Astrocyte (in vitro differentiated cells and primary cell): ENCODE results near the gene ZNF438. TPM values are rescaled to one million over a fixed set of nuclear protein-coding genes. Genes with fewer than 3 reads are reported as not detected.
A peak's percentile ranks its signal among the peaks of the same experiment; 100 is the strongest.

Source experiments
- DNase-seq: peaks from one replicate; pipeline ENCODE4 v3.0.0-alpha.2; 2010; ENCODE audit warnings: low read depth
- FAIRE-seq: peaks from 2 replicates; lab custom pipeline; 2011; peaks lifted over from hg19 to GRCh38; lab: Jason Lieb, UNC
- H2AFZ ChIP-seq: 2 replicates; pipeline ENCODE4 v1.6.0; 2012; ENCODE audit warnings: low read depth, low read length, inconsistent platforms
- H3K27ac ChIP-seq: 2 replicates; pipeline ENCODE4 v1.5.1; 2011; ENCODE audit warnings: low read depth, low read length, inconsistent platforms
- H3K27me3 ChIP-seq: 2 replicates; pipeline ENCODE4 v1.6.0; 2011; ENCODE audit warnings: low read length, inconsistent platforms; ENCODE audit not compliant: insufficient read depth
- H3K36me3 ChIP-seq: 2 replicates; pipeline ENCODE4 v1.5.1; 2011; ENCODE audit warnings: low read length, inconsistent platforms; ENCODE audit not compliant: insufficient read depth
- H3K4me1 ChIP-seq: 2 replicates; pipeline ENCODE4 v1.5.1; 2011; ENCODE audit warnings: low read length, inconsistent platforms; ENCODE audit not compliant: insufficient read depth
- H3K4me2 ChIP-seq: 2 replicates; pipeline ENCODE4 v1.6.0; 2012; ENCODE audit warnings: low read length, inconsistent platforms
- H3K4me3 ChIP-seq: 2 replicates; pipeline ENCODE4 v1.5.1; 2011; ENCODE audit warnings: low read depth, mild to moderate bottlenecking, low read length, inconsistent platforms; ENCODE audit not compliant: insufficient read depth
- H3K79me2 ChIP-seq: 2 replicates; pipeline ENCODE4 v1.6.0; 2012; ENCODE audit warnings: mild to moderate bottlenecking, low read length, inconsistent platforms; ENCODE audit not compliant: insufficient read depth
- H3K9ac ChIP-seq: 2 replicates; pipeline ENCODE4 v1.6.0; 2012; ENCODE audit warnings: mild to moderate bottlenecking, low read length, inconsistent platforms
- H3K9me3 ChIP-seq: 2 replicates; pipeline ENCODE4 v1.5.1; 2012; ENCODE audit warnings: low read depth, mild to moderate bottlenecking, low read length, inconsistent platforms; ENCODE audit not compliant: insufficient read depth
- H4K20me1 ChIP-seq: 2 replicates; pipeline ENCODE4 v1.6.0; 2012; ENCODE audit warnings: low read length, inconsistent platforms; ENCODE audit not compliant: insufficient read depth
- H3K27ac Mint-ChIP-seq: one replicate; pipeline ENCODE4 v1.8.0; 2021; ENCODE audit warnings: mild to moderate bottlenecking, mixed read lengths; ENCODE audit not compliant: unreplicated experiment
- H3K27me3 Mint-ChIP-seq: one replicate; pipeline ENCODE4 v1.8.0; 2021; ENCODE audit warnings: low read depth, mixed read lengths; ENCODE audit not compliant: unreplicated experiment
- H3K36me3 Mint-ChIP-seq: one replicate; pipeline ENCODE4 v1.8.0; 2021; ENCODE audit warnings: low read depth, mixed read lengths; ENCODE audit not compliant: unreplicated experiment
- H3K4me1 Mint-ChIP-seq: one replicate; pipeline ENCODE4 v1.8.0; 2021; ENCODE audit warnings: low read depth, mixed read lengths; ENCODE audit not compliant: unreplicated experiment
- H3K4me3 Mint-ChIP-seq: one replicate; pipeline ENCODE4 v1.8.0; 2021; ENCODE audit warnings: mild to moderate bottlenecking, moderate library complexity, mixed read lengths; ENCODE audit not compliant: unreplicated experiment
- H3K9me3 Mint-ChIP-seq: one replicate; pipeline ENCODE4 v1.8.0; 2021; ENCODE audit warnings: mild to moderate bottlenecking, mixed read lengths; ENCODE audit not compliant: unreplicated experiment
- CTCF ChIP-seq: IDR thresholded peaks from 2 replicates; pipeline ENCODE4 v1.5.1; 2011; ENCODE audit warnings: low read depth, mild to moderate bottlenecking, inconsistent platforms, low read length, moderate library complexity; ENCODE audit not compliant: insufficient read depth
- EZH2 ChIP-seq: IDR thresholded peaks from 2 replicates; pipeline ENCODE4 v1.6.1; 2012; ENCODE audit warnings: mild to moderate bottlenecking, low read length, inconsistent platforms; ENCODE audit not compliant: insufficient read depth
- total RNA-seq: library from RNA; stranded (reverse); gene quantifications from 2 replicates; pipeline ENCODE4 v1.2.1, GENCODE V29; 2021

Gene ZNF438
- total RNA-seq, 1 donor from 2014 or later: 2.2 TPM

DNA sequence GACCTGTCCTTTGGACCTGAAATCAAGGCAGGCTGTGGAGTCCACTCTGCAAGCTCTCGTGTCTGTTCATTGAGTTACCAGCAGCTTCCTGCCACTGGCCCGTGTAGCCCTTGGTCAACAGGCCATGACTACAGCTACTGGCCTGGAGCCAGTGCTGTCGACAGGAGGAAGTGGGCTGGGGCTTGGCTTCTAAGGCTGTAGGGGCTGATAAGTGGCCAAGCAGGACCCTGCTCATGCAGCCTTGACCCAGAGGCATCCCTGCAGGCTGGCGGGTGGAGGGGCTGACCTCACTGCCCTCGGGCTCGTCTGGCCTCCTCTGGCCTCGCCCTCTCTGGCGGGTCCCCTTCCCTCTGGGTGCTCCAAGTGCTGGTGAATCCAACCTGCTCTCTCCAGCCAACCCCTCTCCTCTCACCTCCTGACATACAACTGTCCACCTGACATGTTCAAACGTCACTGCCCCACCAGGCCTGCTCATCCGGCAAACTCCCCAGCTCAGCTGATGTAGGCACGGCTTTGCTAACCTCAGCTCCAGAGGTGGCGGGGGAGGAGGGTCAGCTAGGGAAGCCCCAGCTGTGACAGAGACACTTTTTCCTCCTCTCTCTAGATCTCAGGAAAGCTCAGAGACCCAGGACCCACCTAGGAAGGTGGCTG, 213.5 kb downstream of the ZNF438 start:
- no peaks in the 10 kb centered on the region for H3K36me3 Mint-ChIP-seq
- no peak overlapping the region for H2AFZ ChIP-seq
- H3K36me3 ChIP-seq: no peaks in the 10 kb centered on the region
- H3K4me3 Mint-ChIP-seq: no peak overlapping the region
- H3K4me2 ChIP-seq: no peak overlapping the region
- TF ChIP-seq EZH2: no peak
- TF ChIP-seq CTCF: no peak
- peaks cover 7% of the 10 kb centered on the region for H3K27me3 Mint-ChIP-seq
- H4K20me1 ChIP-seq: no peaks in the 10 kb centered on the region
- H3K4me1 ChIP-seq: peaks cover 54% of the 10 kb centered on the region
- DNase-seq (peak; percentile 40), FAIRE-seq (no peak)
- H3K4me3 ChIP-seq: no peak overlapping the region
- peaks cover 28% of the 10 kb centered on the region for H3K4me1 Mint-ChIP-seq
- no peaks in the 10 kb centered on the region for H3K27me3 ChIP-seq
- no peak overlapping the region for H3K9ac ChIP-seq
- no peaks in the 10 kb centered on the region for H3K79me2 ChIP-seq
- H3K27ac ChIP-seq: no peak overlapping the region
- H3K9me3 ChIP-seq: no peaks in the 10 kb centered on the region
- no peak overlapping the region for H3K27ac Mint-ChIP-seq
- H3K9me3 Mint-ChIP-seq: no peaks in the 10 kb centered on the region

- no peak overlapping the region for H3K27ac Mint-ChIP-seq
- H3K4me1 Mint-ChIP-seq: peaks cover 34% of the 10 kb centered on the region
- DNase-seq: no peak
- Histone ChIP-seq H3K79me2 (no peaks in the 10 kb centered on the region), H3K27me3 (no peaks in the 10 kb centered on the region), H4K20me1 (no peaks in the 10 kb centered on the region), H3K4me1 (peaks cover 60% of the 10 kb centered on the region), H3K27ac (no peak overlapping the region), H3K4me2 (no peak overlapping the region), H3K9me3 (no peaks in the 10 kb centered on the region), H3K36me3 (no peaks in the 10 kb centered on the region), H3K4me3 (no peak overlapping the region), H3K9ac (no peak overlapping the region), H2AFZ (no peak overlapping the region)
- no peak for FAIRE-seq
- no peak overlapping the region for H3K4me3 Mint-ChIP-seq
- H3K36me3 Mint-ChIP-seq: no peaks in the 10 kb centered on the region
- no peaks in the 10 kb centered on the region for H3K9me3 Mint-ChIP-seq
- TF ChIP-seq CTCF (no peak), EZH2 (no peak)
- peaks cover 4% of the 10 kb centered on the region for H3K27me3 Mint-ChIP-seq
These were observed 214.1 kb downstream of the ZNF438 start for GRCh38 chr10:30817541-30817940.

GRCh38 chr10:30816820-30817171, 214.9 kb downstream of the ZNF438 start:
- Mint-ChIP-seq H3K27ac (no peak overlapping the region), H3K36me3 (no peaks in the 10 kb centered on the region), H3K4me3 (no peak overlapping the region), H3K4me1 (peaks cover 40% of the 10 kb centered on the region), H3K27me3 (peaks cover 3% of the 10 kb centered on the region), H3K9me3 (no peaks in the 10 kb centered on the region)
- FAIRE-seq (no peak), DNase-seq (no peak)
- peaks cover 67% of the 10 kb centered on the region for H3K4me1 ChIP-seq
- no peak overlapping the region for H3K9ac ChIP-seq
- H3K4me3 ChIP-seq: no peak overlapping the region
- no peak overlapping the region for H2AFZ ChIP-seq
- no peak for TF ChIP-seq CTCF
- TF ChIP-seq EZH2: no peak
- H3K4me2 ChIP-seq: no peak overlapping the region
- no peaks in the 10 kb centered on the region for H3K9me3 ChIP-seq
- H3K79me2 ChIP-seq: no peaks in the 10 kb centered on the region
- no peak overlapping the region for H3K27ac ChIP-seq
- H4K20me1 ChIP-seq: no peaks in the 10 kb centered on the region
- H3K36me3 ChIP-seq: no peaks in the 10 kb centered on the region
- H3K27me3 ChIP-seq: no peaks in the 10 kb centered on the region
